Subcutaneous adipose tissue (tissue), 4 donors: Measurements from ENCODE around the gene GCFC2. TPM values are rescaled to one million over a fixed set of nuclear protein-coding genes. Genes with fewer than 3 reads are reported as not detected.

ENCODE experiments used
- total RNA-seq, 4 donors: library from RNA; depleted of rRNA; stranded (reverse); fragments of >200 nt; gene quantifications; one replicate each; pipeline ENCODE4 v1.1.0, GENCODE V29; 2016
- TF ChIP-seq, protein P1 (sequence below): fragments of 450-650 bp; IDR thresholded peaks from one replicate; pipeline ENCODE4 v1.5.1; 2016; ENCODE audit warnings: low read depth, mild to moderate bottlenecking, control low read depth, antibody characterized with exemption, moderate library complexity

The GCFC2 gene
- total RNA-seq, 4 donors from 2014 or later = 25.2 to 39.9 (median 33.9) TPM

DNA sequence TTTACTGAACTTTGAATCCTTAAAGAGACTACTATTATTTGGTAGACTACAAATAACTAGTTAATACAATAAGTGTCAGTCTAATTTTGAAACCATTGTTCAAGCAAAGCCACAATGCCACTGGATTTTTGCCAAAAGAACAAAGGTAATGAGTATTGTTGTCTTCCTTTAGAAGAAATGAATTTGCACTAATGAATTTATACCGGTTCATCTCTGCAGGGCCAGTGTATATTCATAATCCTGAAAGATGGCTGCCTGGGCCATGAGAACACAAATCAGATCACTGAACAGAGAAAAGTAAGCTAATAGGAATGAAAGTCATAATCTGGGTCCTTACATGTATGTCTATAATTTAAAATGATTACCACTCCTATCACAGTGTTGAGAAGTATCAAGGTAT lies 31.2 kb downstream of the GCFC2 start:
- TF ChIP-seq, protein P1, sequence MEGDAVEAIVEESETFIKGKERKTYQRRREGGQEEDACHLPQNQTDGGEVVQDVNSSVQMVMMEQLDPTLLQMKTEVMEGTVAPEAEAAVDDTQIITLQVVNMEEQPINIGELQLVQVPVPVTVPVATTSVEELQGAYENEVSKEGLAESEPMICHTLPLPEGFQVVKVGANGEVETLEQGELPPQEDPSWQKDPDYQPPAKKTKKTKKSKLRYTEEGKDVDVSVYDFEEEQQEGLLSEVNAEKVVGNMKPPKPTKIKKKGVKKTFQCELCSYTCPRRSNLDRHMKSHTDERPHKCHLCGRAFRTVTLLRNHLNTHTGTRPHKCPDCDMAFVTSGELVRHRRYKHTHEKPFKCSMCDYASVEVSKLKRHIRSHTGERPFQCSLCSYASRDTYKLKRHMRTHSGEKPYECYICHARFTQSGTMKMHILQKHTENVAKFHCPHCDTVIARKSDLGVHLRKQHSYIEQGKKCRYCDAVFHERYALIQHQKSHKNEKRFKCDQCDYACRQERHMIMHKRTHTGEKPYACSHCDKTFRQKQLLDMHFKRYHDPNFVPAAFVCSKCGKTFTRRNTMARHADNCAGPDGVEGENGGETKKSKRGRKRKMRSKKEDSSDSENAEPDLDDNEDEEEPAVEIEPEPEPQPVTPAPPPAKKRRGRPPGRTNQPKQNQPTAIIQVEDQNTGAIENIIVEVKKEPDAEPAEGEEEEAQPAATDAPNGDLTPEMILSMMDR = no peak

DNA sequence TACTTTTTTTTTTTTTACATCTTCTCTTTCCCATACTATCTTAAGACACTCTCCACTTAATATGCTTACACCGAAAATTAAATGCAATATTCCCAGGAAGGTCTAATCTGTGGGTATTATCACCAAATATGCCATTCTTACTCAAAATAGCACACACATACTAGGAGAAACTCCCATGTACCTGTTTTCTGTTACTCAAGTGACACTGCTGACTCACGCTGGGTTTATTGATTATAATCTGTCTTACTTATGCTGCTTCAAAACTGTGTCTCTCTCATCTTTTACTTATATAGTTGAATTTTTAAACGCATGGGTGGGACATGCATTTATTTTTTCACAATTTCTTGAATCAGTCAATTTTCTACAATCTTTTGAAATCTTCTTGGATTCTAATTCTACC lies 34.3 kb downstream of the GCFC2 start:
- TF ChIP-seq, protein P1 = no peak

DNA sequence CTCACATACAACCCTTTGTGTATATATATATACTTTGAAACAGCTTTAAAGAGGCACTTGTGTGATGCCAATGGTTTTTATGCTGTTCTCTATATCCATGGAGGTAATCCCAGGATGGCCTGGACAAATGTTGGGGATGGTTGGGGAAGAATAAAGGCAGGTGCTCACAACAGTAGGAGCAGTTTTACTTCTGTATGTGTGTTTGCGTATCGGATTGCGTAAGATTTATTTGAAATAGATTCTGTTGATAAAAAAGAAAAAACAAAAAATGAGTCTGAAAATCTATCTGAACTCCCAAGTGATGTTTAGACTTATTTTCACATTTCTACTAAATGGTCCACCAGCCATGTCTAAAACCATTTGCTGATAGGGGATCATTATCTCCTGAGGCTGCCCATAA lies 34.8 kb downstream of the GCFC2 start:
- TF ChIP-seq, protein P1 = no peak

DNA sequence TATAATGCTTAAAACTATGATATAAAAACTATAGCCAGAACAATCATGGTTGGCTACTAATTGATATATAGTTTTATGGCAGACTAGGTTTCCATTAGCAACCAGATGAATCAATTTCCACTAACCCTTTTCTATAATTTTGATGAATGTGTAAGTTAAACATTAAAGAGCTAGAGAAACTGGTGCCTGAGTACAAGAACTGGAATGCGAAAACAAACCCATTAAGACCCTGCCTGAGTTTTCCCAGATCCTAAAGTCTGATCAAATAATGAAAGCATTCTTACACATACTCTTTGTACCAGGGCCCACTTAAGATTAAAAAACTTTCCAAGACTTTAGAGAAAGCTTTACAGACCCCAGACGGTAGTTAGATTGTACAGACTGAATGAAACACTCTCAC lies 42.8 kb downstream of the GCFC2 start:
- TF ChIP-seq, protein P1 = no peak

DNA sequence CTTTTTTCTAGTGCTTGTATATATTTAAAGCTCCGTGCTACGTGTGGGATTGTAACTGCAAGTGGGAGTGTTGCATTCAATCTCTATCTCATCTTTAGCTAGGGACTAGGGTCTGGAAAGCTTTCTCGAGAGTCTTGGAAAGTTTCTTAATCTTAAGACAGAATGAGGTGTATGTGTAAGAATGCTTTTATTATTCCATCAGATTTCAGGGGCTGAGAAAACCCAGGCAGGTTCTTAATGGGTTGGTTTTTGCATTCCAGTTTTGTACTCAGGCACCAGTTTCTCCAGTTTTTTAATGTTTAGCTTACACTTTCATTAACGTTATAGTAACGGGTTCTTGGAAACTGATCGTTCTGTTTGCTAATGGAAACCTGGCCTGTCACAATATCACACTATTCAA lies 43.8 kb downstream of the GCFC2 start:
- TF ChIP-seq, protein P1 = no peak

DNA sequence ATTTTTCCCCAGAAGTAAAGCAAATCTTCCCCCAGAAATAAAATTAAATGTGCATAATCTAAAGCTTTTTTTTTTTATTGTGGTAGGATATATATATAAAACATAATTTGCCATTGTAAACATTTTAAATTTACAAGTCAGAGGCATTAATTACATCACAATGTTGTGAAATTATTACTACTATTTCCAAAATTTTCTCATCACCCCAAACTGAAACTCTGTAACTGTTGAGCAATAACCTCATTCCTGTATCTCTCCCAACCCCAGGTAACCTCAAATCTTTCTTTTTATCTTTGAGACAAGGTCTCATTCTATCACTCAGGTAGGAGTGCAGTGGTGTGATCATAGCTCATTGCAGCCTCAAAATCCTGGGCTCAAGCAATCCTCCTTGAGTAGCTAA lies 52.9 kb downstream of the GCFC2 start:
- TF ChIP-seq, protein P1 = no peak

DNA sequence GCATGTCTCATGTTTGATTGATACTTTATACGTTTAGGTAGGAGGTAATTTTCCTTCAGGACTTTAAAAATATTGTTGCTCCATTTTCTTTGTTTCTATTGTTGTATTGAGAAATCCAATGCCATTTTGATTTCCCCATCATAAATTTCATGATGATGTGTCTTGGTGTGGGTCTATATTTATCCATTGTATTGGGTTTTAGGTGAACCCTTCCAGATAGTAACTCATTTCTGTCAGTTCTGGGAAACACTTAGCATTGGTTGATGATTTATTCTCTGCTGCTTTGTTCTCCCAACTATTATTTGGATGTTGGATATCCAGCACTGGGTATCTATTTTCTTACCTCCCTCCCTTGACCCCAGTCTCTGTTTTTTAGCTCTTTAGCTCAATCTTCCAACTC lies 54.2 kb downstream of the GCFC2 start:
- TF ChIP-seq, protein P1 = no peak
